KMS-11 (cell line): ENCODE results near the gene CRADD.

Experiments
- H2AFZ ChIP-seq: fragments of 200-600 bp; sonication (generic); 2 replicates; pipeline ENCODE4 v1.6.1; 2016; ENCODE audit warnings: antibody characterized with exemption, mixed run types, low read depth
- H3K27ac ChIP-seq: fragments of 200-600 bp; sonication (generic); 2 replicates; pipeline ENCODE4 v1.6.1; 2016; ENCODE audit warnings: mild to moderate bottlenecking, mixed run types
- H3K27me3 ChIP-seq: fragments of 200-600 bp; sonication (generic); 2 replicates; pipeline ENCODE4 v1.6.1; 2017; ENCODE audit warnings: mild to moderate bottlenecking, low read depth, mixed run types, moderate library complexity; ENCODE audit not compliant: insufficient read depth
- H3K36me3 ChIP-seq: fragments of 200-600 bp; sonication (generic); 2 replicates; pipeline ENCODE4 v1.6.1; 2017; ENCODE audit warnings: mild to moderate bottlenecking, mixed run types; ENCODE audit not compliant: insufficient read depth
- H3K4me1 ChIP-seq: fragments of 200-600 bp; sonication (generic); 2 replicates; pipeline ENCODE4 v1.6.1; 2016; ENCODE audit warnings: mild to moderate bottlenecking, low read depth, mixed run types; ENCODE audit not compliant: poor library complexity, severe bottlenecking
- H3K4me2 ChIP-seq: fragments of 200-600 bp; sonication (generic); 2 replicates; pipeline ENCODE4 v1.7.0; 2016; ENCODE audit warnings: mild to moderate bottlenecking, mixed run types
- H3K4me3 ChIP-seq: fragments of 200-600 bp; sonication (generic); IDR thresholded peaks from 2 replicates; pipeline ENCODE4 v1.6.1; 2017; ENCODE audit warnings: low read depth, low read length, mixed read lengths; ENCODE audit not compliant: insufficient read depth
- H3K79me2 ChIP-seq: fragments of 200-600 bp; sonication (generic); 2 replicates; pipeline ENCODE4 v1.6.1; 2016; ENCODE audit warnings: low read depth, mixed run types; ENCODE audit not compliant: insufficient read depth
- H3K9ac ChIP-seq: fragments of 200-600 bp; sonication (generic); 2 replicates; pipeline ENCODE4 v1.6.1; 2016; ENCODE audit warnings: mild to moderate bottlenecking, mixed run types
- H4K20me1 ChIP-seq: fragments of 200-600 bp; sonication (generic); 2 replicates; pipeline ENCODE4 v1.6.1; 2016; ENCODE audit warnings: mild to moderate bottlenecking, mixed run types; ENCODE audit not compliant: insufficient read depth
- CTCF ChIP-seq: fragments of 200-600 bp; sonication (generic); conservative IDR thresholded peaks from 2 replicates; pipeline ENCODE4 v1.6.1; 2017; ENCODE audit warnings: low read depth, mild to moderate bottlenecking, antibody characterized with exemption, low read length, moderate library complexity, mixed read lengths

Gene CRADD

GRCh38 chr12:93901739-93902138, 224.6 kb downstream of the CRADD start:
- TF ChIP-seq CTCF = no peak
- H4K20me1 ChIP-seq = no peaks in the 10 kb centered on the region
- H2AFZ ChIP-seq = no peak overlapping the region
- no peaks in the 10 kb centered on the region for H3K36me3 ChIP-seq
- no peak overlapping the region for H3K9ac ChIP-seq
- no peak overlapping the region for H3K27ac ChIP-seq
- no peaks in the 10 kb centered on the region for H3K79me2 ChIP-seq
- peaks cover 26% of the 10 kb centered on the region for H3K4me1 ChIP-seq
- no peaks in the 10 kb centered on the region for H3K27me3 ChIP-seq
- H3K4me3 ChIP-seq = no peak overlapping the region
- H3K4me2 ChIP-seq = no peak overlapping the region

DNA sequence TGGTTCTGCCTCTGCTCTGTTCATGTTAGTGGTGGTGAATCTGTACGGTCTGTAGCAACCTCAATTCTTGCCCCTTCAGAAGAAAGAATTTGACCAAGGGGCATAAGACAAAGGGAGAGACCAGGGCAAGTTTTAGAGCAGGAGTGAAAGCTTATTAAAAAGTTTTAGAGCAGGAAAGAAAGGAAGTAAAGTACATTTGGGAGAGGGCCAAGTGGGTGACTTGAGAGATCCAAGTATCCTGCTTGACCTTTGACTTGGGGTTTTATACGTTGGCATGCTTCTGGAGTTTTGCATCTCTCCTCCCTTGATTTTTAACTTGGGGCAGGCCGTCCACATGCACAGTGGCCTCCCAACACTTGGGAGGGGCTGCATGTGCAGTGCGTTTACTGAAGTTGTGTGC, 225.0 kb downstream of the CRADD start:
- Histone ChIP-seq H4K20me1 (no peaks in the 10 kb centered on the region), H2AFZ (no peak overlapping the region), H3K4me2 (no peak overlapping the region), H3K9ac (no peak overlapping the region), H3K27ac (no peak overlapping the region), H3K36me3 (no peaks in the 10 kb centered on the region), H3K4me3 (no peak overlapping the region), H3K4me1 (peaks cover 26% of the 10 kb centered on the region), H3K79me2 (no peaks in the 10 kb centered on the region), H3K27me3 (no peaks in the 10 kb centered on the region)
- TF ChIP-seq CTCF = no peak

- no peak overlapping the region for H3K4me3 ChIP-seq
- H3K36me3 ChIP-seq = no peaks in the 10 kb centered on the region
- peaks cover 26% of the 10 kb centered on the region for H3K4me1 ChIP-seq
- no peak overlapping the region for H2AFZ ChIP-seq
- H3K79me2 ChIP-seq = no peaks in the 10 kb centered on the region
- no peaks in the 10 kb centered on the region for H3K27me3 ChIP-seq
- no peaks in the 10 kb centered on the region for H4K20me1 ChIP-seq
- TF ChIP-seq CTCF = no peak
- no peak overlapping the region for H3K9ac ChIP-seq
- peak overlapping the region; percentile 36; the same call in 1 of the 2 replicates for H3K4me2 ChIP-seq
- H3K27ac ChIP-seq = no peak overlapping the region
Observed at GRCh38 chr12:93902736-93903562, 225.8 kb downstream of the CRADD start.

- Histone ChIP-seq H3K4me3 (no peak overlapping the region), H3K27me3 (no peaks in the 10 kb centered on the region), H2AFZ (no peak overlapping the region), H3K27ac (no peak overlapping the region), H3K36me3 (no peaks in the 10 kb centered on the region), H3K4me2 (peak overlapping the region; percentile 36; the same call in 1 of the 2 replicates), H4K20me1 (no peaks in the 10 kb centered on the region), H3K9ac (no peak overlapping the region), H3K79me2 (no peaks in the 10 kb centered on the region), H3K4me1 (peaks cover 26% of the 10 kb centered on the region)
- no peak for TF ChIP-seq CTCF
Observed at GRCh38 chr12:93904124-93904523, 226.9 kb downstream of the CRADD start.
